ENCODE measurements around the gene SEC14L5. TPM values are rescaled to one million over a fixed set of nuclear protein-coding genes. Genes with fewer than 3 reads are reported as not detected.
"Not testable (repeated sequence)": the region's sequence is repeated elsewhere in the genome, so short reads cannot be mapped to it uniquely, and the experiment has no call there.

The SEC14L5 gene
- total and polyA plus RNA-seq, 10 of the 15 experiments (the other 5 are each of a cell fraction or from before 2014, with no cell fraction given): 0.01 TPM; not detected in 9

DNA sequence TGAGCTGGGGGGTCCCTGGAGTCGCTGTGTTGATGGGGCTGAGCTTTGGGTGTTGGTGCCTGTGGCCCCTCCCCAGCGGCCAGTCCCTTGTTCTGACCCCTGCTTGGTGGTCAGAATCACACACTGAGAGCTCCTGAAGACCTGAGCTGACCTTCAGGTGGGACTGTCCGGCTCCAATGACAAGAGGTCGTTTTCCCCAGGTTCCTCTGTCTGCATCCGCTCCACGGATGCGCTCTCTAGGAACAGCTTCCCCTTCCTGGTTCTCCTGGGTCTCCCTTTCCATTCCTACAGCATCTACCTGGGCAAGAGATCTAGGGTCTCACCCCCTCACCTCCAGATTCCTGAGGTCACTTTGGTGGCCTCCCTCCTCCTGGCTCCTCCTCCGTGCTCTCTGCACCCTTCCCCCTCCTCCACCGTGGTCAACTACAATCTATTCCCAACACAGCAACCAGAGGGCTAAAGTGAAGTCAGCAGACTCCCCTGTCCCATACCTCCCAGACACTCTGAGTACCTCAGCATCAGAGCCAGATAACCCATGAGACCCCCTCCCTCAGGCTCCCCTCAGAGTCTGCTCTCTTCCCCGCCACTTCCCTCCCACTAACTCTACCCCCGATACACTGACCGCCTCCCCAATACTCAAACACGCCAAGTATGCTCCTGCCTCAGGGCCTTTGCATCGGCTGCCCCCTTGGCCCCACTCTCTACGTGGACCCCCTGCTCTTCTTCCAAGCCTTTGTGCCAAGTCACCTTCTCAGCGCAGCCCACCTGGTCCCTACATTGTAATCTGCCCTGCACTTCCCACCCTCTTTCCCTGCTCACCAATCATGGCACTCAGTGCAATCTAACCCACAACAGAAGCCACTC is 9.0 kb upstream of the SEC14L5 start (continued):
- TF ChIP-seq TAF1 (IDR thresholded peaks at IDR 0.05; ENCODE audit: borderline replicate concordance, low read depth, low read length): no peak

DNA sequence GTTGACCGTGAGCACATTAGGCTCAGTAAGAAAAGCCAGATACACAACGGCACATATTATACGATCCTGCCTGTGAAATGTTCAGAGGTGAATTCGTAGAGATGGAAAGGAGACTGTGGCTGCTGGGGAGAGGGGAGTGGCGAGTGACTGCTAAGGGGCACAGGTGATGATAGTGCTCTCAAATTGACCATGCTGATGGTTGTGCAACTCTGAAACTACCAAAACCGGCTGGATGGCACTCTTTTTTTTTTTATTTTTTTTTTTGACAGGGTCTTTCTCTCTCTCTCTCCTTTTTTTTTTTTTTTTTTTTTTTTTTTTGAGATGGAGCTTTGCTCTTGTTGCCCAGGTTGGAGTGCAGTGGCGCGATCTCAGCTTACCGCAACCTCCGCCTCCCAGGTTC is 8.1 kb upstream of the SEC14L5 start:
- no peaks in the 10 kb centered on the region for H3K36me3 ChIP-seq (ENCODE audit: control insufficient read depth in 2 of 2, insufficient read depth in 2 of 2, low read length in 1 of 2)
- BruUV-seq (replicated peaks): no TSS peak
- H3K9me3 ChIP-seq (replicated peaks; ENCODE audit: control insufficient read depth, insufficient read depth, low read length): no peaks in the 10 kb centered on the region
- in situ Hi-C loops (cut with MboI): loop anchor here (10.0 kb wide), 2 partner anchors 335 to 435 kb away; partner anchors contain the start of gene UBALD1
- no peak for ATAC-seq
- H3K4me2 ChIP-seq (ENCODE audit: control insufficient read depth, insufficient read depth): no peak overlapping the region
- H3K9ac ChIP-seq (ENCODE audit: control insufficient read depth, insufficient read depth, low read length): no peak overlapping the region
- no peak overlapping the region for H3K4me3 ChIP-seq
- DNase-seq (ENCODE audit: low read depth, low spot score): no peak
- ChIA-PET POLR2A (no interaction called here), SMC1A (ENCODE audit: uncharacterized antibody, unreplicated experiment) (no interaction called here), RAD21 (ENCODE audit: unreplicated experiment) (no interaction called here), CTCF (no interaction called here)
- intact Hi-C loops (cut with micrococcal nuclease; ENCODE audit: unreplicated experiment): loop anchor here (10.0 kb wide), 2 partner anchors 145 to 435 kb away; partner anchors contain the start of gene ROGDI
- TF ChIP-seq LARP7 (IDR thresholded peaks at IDR 0.05): no peak
- no peak for TF ChIP-seq BHLHE40 (IDR thresholded peaks at IDR 0.05; ENCODE audit: borderline replicate concordance in 1 of 2, low read depth in 2 of 2, low read length in 1 of 2)
- no peak for TF ChIP-seq YBX1 (IDR thresholded peaks at IDR 0.05)
- TF ChIP-seq NBN (IDR thresholded peaks at IDR 0.05): no peak
- TF ChIP-seq RAD21 (IDR thresholded peaks at IDR 0.05; ENCODE audit: insufficient read depth, low read depth, low read length): no peak
- TF ChIP-seq POU2F2 (IDR thresholded peaks at IDR 0.05; ENCODE audit: borderline replicate concordance, low read depth, low read length): no peak
- TF ChIP-seq EED (IDR thresholded peaks at IDR 0.05; ENCODE audit: low read depth): no peak
- FAIRE-seq: no peak
- no peak overlapping the region for H3K27ac ChIP-seq (ENCODE audit: control insufficient read depth, insufficient read depth)
- no peak overlapping the region for H2AFZ ChIP-seq (ENCODE audit: control insufficient read depth, low read depth, low read length)
- no peaks in the 10 kb centered on the region for H4K20me1 ChIP-seq (ENCODE audit: control insufficient read depth, insufficient read depth)
- no peaks in the 10 kb centered on the region for H3K27me3 ChIP-seq (replicated peaks in 1 of 2; ENCODE audit: control insufficient read depth in 2 of 2, insufficient read depth in 2 of 2, low read length in 1 of 2)
- 40% methylated on average over 5 of the region's 10 CpGs for WGBS (ENCODE audit: insufficient coverage, insufficient replicate concordance, low lambda C conversion rate, missing lambda C conversion rate)
- no peaks in the 10 kb centered on the region for H3K4me1 ChIP-seq (ENCODE audit: control insufficient read depth, insufficient read depth, low read length)
- no peaks in the 10 kb centered on the region for H3K79me2 ChIP-seq (ENCODE audit: control insufficient read depth, insufficient read depth, low read length)

DNA sequence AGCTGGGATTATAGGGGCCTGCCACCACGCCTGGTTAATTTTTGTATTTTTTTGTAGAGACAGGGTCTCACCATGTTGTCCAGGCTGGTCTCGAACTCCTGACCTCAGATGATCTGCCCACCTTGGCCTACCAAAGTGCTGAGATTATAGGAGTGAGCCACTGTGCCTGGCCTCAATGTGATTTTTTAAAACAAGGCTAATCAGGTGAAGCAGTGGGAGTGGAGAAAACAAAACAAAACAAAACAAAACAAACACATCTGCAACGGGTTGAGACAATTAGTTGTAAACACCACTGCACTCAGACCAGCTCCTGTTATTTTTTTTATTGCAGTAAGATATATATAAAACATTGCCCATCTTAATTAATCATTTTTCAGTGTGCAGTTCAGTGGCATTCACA is 6.5 kb upstream of the SEC14L5 start:
- FAIRE-seq; H3K36me3 ChIP-seq (ENCODE audit: control insufficient read depth in 2 of 2, insufficient read depth in 2 of 2, low read length in 1 of 2); ATAC-seq; CTCF ChIA-PET; H3K4me2 ChIP-seq (ENCODE audit: control insufficient read depth, insufficient read depth); H2AFZ ChIP-seq (ENCODE audit: control insufficient read depth, low read depth, low read length); H3K4me3 ChIP-seq; H3K27ac ChIP-seq (ENCODE audit: control insufficient read depth, insufficient read depth); DNase-seq (ENCODE audit: low read depth, low spot score); H3K27me3 ChIP-seq (replicated peaks in 1 of 2; ENCODE audit: control insufficient read depth in 2 of 2, insufficient read depth in 2 of 2, low read length in 1 of 2); RAD21 ChIA-PET (ENCODE audit: unreplicated experiment); H3K79me2 ChIP-seq (ENCODE audit: control insufficient read depth, insufficient read depth, low read length); H4K20me1 ChIP-seq (ENCODE audit: control insufficient read depth, insufficient read depth); BruUV-seq (replicated peaks); H3K4me1 ChIP-seq (ENCODE audit: control insufficient read depth, insufficient read depth, low read length); POLR2A ChIA-PET; SMC1A ChIA-PET (ENCODE audit: uncharacterized antibody, unreplicated experiment); H3K9me3 ChIP-seq (replicated peaks; ENCODE audit: control insufficient read depth, insufficient read depth, low read length); H3K9ac ChIP-seq (ENCODE audit: control insufficient read depth, insufficient read depth, low read length): not testable (repeated sequence)
- intact Hi-C loops (cut with micrococcal nuclease; ENCODE audit: unreplicated experiment) (loop anchor here (10.0 kb wide), 2 partner anchors 147 to 437 kb away; partner anchors contain the start of gene ROGDI), in situ Hi-C loops (cut with MboI) (loop anchor here (10.0 kb wide), 2 partner anchors 337 to 437 kb away; partner anchors contain the start of gene UBALD1)
- 14% methylated on average over 3 of the region's 3 CpGs for WGBS (ENCODE audit: insufficient coverage, insufficient replicate concordance, low lambda C conversion rate, missing lambda C conversion rate)

Data from GM12878 (cell line).